GM23338 (cell line): ENCODE measurements around the gene BTLA.

ENCODE experiments used
- CREB1 ChIP-seq: fragments of 250-450 bp; sonication (Bioruptor Pico); IDR thresholded peaks from 2 replicates; pipeline ENCODE4 v1.5.0; 2020; ENCODE audit warnings: low read depth, mild to moderate bottlenecking, moderate library complexity
- EZH2phosphoT487 ChIP-seq: fragments of 200-600 bp; sonication (generic); IDR thresholded peaks from one replicate; pipeline ENCODE4 v1.8.1; 2018; ENCODE audit warnings: antibody characterized with exemption; ENCODE audit not compliant: unreplicated experiment
- POLR2AphosphoS5 ChIP-seq: IDR thresholded peaks from 2 replicates; pipeline ENCODE4 v1.6.1; 2016; ENCODE audit warnings: antibody characterized with exemption, low read depth
- TF ChIP-seq, protein P1 (sequence below), 2 experiments: fragments of 200-600 bp in 1 of 2; sonication (generic) in 1 of 2; conservative IDR thresholded peaks; 2 replicates each; pipeline versions ENCODE4 v1.5.1 to v1.6.1; 2016 to 2017; ENCODE audit warnings: antibody characterized with exemption in 2 of 2, low read depth in 2 of 2, mild to moderate bottlenecking in 2 of 2, moderate library complexity in 1 of 2
- TF ChIP-seq, protein P2 (sequence below): IDR thresholded peaks from one replicate; pipeline ENCODE4 v1.6.1; 2018; ENCODE audit warnings: antibody characterized with exemption; ENCODE audit not compliant: unreplicated experiment

- TF ChIP-seq POLR2AphosphoS5 = no peak
- TF ChIP-seq, protein P1, sequence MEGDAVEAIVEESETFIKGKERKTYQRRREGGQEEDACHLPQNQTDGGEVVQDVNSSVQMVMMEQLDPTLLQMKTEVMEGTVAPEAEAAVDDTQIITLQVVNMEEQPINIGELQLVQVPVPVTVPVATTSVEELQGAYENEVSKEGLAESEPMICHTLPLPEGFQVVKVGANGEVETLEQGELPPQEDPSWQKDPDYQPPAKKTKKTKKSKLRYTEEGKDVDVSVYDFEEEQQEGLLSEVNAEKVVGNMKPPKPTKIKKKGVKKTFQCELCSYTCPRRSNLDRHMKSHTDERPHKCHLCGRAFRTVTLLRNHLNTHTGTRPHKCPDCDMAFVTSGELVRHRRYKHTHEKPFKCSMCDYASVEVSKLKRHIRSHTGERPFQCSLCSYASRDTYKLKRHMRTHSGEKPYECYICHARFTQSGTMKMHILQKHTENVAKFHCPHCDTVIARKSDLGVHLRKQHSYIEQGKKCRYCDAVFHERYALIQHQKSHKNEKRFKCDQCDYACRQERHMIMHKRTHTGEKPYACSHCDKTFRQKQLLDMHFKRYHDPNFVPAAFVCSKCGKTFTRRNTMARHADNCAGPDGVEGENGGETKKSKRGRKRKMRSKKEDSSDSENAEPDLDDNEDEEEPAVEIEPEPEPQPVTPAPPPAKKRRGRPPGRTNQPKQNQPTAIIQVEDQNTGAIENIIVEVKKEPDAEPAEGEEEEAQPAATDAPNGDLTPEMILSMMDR (conservative IDR thresholded peaks at IDR 0.05; ENCODE audit: low read depth in 2 of 2) = no peak
- TF ChIP-seq, protein P2, sequence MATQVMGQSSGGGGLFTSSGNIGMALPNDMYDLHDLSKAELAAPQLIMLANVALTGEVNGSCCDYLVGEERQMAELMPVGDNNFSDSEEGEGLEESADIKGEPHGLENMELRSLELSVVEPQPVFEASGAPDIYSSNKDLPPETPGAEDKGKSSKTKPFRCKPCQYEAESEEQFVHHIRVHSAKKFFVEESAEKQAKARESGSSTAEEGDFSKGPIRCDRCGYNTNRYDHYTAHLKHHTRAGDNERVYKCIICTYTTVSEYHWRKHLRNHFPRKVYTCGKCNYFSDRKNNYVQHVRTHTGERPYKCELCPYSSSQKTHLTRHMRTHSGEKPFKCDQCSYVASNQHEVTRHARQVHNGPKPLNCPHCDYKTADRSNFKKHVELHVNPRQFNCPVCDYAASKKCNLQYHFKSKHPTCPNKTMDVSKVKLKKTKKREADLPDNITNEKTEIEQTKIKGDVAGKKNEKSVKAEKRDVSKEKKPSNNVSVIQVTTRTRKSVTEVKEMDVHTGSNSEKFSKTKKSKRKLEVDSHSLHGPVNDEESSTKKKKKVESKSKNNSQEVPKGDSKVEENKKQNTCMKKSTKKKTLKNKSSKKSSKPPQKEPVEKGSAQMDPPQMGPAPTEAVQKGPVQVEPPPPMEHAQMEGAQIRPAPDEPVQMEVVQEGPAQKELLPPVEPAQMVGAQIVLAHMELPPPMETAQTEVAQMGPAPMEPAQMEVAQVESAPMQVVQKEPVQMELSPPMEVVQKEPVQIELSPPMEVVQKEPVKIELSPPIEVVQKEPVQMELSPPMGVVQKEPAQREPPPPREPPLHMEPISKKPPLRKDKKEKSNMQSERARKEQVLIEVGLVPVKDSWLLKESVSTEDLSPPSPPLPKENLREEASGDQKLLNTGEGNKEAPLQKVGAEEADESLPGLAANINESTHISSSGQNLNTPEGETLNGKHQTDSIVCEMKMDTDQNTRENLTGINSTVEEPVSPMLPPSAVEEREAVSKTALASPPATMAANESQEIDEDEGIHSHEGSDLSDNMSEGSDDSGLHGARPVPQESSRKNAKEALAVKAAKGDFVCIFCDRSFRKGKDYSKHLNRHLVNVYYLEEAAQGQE = no peak
- TF ChIP-seq CREB1 = no peak
- TF ChIP-seq EZH2phosphoT487 = no peak
Observed at GRCh38 chr3:112508860-112509259, 9.6 kb upstream of the BTLA start.
